GM21619 (cell line): ENCODE measurements around the gene RABGAP1L.
"Not testable (repeated sequence)": the region's sequence is repeated elsewhere in the genome, so short reads cannot be mapped to it uniquely, and the experiment has no call there.

ENCODE experiments used
- ATAC-seq: cut with Tn5 transposase; IDR thresholded peaks from one replicate; pipeline ENCODE4 v1.9.1; 2021; ENCODE audit not compliant: unreplicated experiment

The RABGAP1L gene

GRCh38 chr1:174550296-174550695, 391.0 kb downstream of the RABGAP1L start:
- ATAC-seq, result no peak

GRCh38 chr1:174556392-174556791, 397.1 kb downstream of the RABGAP1L start:
- no peak for ATAC-seq

- ATAC-seq, result no peak
Measured at GRCh38 chr1:174568551-174568950, 409.2 kb downstream of the RABGAP1L start.

GRCh38 chr1:174569240-174569639, 409.9 kb downstream of the RABGAP1L start:
- ATAC-seq, result no peak

GRCh38 chr1:174572771-174573170, 413.5 kb downstream of the RABGAP1L start:
- no peak for ATAC-seq

- not testable (repeated sequence) for ATAC-seq
Measured at GRCh38 chr1:174576120-174576519, 416.8 kb downstream of the RABGAP1L start.

- no peak for ATAC-seq
Measured at GRCh38 chr1:174577681-174578080, 418.4 kb downstream of the RABGAP1L start.

GRCh38 chr1:174580801-174581200, 421.5 kb downstream of the RABGAP1L start:
- no peak for ATAC-seq

- no peak for ATAC-seq
Measured at GRCh38 chr1:174583316-174583715, 424.0 kb downstream of the RABGAP1L start.

- ATAC-seq, result no peak
Measured at GRCh38 chr1:174584071-174584470, 424.8 kb downstream of the RABGAP1L start.

GRCh38 chr1:174588618-174589017, 429.3 kb downstream of the RABGAP1L start:
- ATAC-seq, result not testable (repeated sequence)

- peak; percentile 53 for ATAC-seq
Measured at GRCh38 chr1:174605198-174605597, 445.9 kb downstream of the RABGAP1L start.

- ATAC-seq, result no peak
Measured at GRCh38 chr1:174606471-174606870, 447.2 kb downstream of the RABGAP1L start.

GRCh38 chr1:174617905-174618304, 458.6 kb downstream of the RABGAP1L start:
- not testable (repeated sequence) for ATAC-seq

GRCh38 chr1:174623324-174624035, 464.2 kb downstream of the RABGAP1L start:
- no peak for ATAC-seq

GRCh38 chr1:174626031-174627025, 467.0 kb downstream of the RABGAP1L start:
- ATAC-seq, result no peak

GRCh38 chr1:174637487-174637886, 478.2 kb downstream of the RABGAP1L start:
- no peak for ATAC-seq

- ATAC-seq, result no peak
Measured at GRCh38 chr1:174639461-174639860, 480.1 kb downstream of the RABGAP1L start.

GRCh38 chr1:174640783-174641182, 481.5 kb downstream of the RABGAP1L start:
- ATAC-seq, result no peak

- ATAC-seq, result no peak
Measured at GRCh38 chr1:174642393-174642792, 483.1 kb downstream of the RABGAP1L start.

GRCh38 chr1:174643206-174643605, 483.9 kb downstream of the RABGAP1L start:
- ATAC-seq, result no peak

GRCh38 chr1:174649572-174649971, 490.3 kb downstream of the RABGAP1L start:
- ATAC-seq, result not testable (repeated sequence)
